Measurements from ENCODE around the gene ARHGAP26.

GRCh38 chr5:142844866-142845265 is 74.7 kb downstream of the ARHGAP26 start:
- no peak for TF ChIP-seq CTCF (IDR thresholded peaks at IDR 0.05)
- no peak for TF ChIP-seq EP300 (IDR thresholded peaks at IDR 0.05)
- TF ChIP-seq POLR2A (IDR thresholded peaks at IDR 0.05; ENCODE audit: low read depth) = no peak
